ENCODE data around the gene HSPA9. TPM values are rescaled to one million over a fixed set of nuclear protein-coding genes. Genes with fewer than 3 reads are reported as not detected.

Gene HSPA9
- total RNA-seq, 4 donors from 2014 or later = 204 to 252 (median 247) TPM

DNA sequence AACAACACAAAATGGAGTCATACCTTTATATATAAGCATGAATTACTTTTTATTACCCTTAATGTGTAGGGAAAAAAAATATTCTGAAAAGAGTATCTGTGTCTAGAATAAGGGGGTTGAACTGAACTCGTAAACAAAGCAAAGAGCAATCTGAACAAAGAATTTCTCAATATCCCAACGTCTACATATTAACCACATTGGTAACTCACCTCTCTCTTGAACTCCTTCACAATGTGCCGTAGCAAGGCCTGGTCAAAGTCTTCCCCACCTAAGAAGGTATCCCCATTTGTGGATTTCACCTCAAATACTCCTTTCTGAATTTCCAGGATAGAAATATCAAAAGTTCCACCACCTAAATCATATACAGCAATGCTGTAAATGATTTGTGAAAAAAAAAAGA, 8.4 kb downstream of the HSPA9 start:
- H3K9me3 ChIP-seq = no peaks in the 10 kb centered on the region
- no peak for DNase-seq (ENCODE audit: low spot score in 2 of 2)
- no peaks in the 10 kb centered on the region for H3K27me3 ChIP-seq
- H3K4me3 ChIP-seq = no peak overlapping the region
- H3K4me1 ChIP-seq = no peaks in the 10 kb centered on the region
- 85% methylated on average over 3 of the region's 3 CpGs for WGBS
- peaks cover 100% of the 10 kb centered on the region for H3K36me3 ChIP-seq
- TF ChIP-seq CTCF (IDR thresholded peaks at IDR 0.05) = no peak
- TF ChIP-seq POLR2A (IDR thresholded peaks at IDR 0.05) = no peak
- TF ChIP-seq POLR2AphosphoS5 (IDR thresholded peaks at IDR 0.05) = no peak
- no peak for TF ChIP-seq EP300 (IDR thresholded peaks at IDR 0.05)
- H3K27ac ChIP-seq = no peak overlapping the region

GRCh38 chr5:138565100-138565821, 9.9 kb downstream of the HSPA9 start:
- no peaks in the 10 kb centered on the region for H3K9me3 ChIP-seq
- TF ChIP-seq POLR2A (IDR thresholded peaks at IDR 0.05) = no peak
- no peak for TF ChIP-seq CTCF (IDR thresholded peaks at IDR 0.05)
- TF ChIP-seq EP300 (IDR thresholded peaks at IDR 0.05) = no peak
- TF ChIP-seq POLR2AphosphoS5 (IDR thresholded peaks at IDR 0.05) = no peak
- H3K36me3 ChIP-seq = peaks cover 100% of the 10 kb centered on the region
- no peak overlapping the region for H3K27ac ChIP-seq
- no peak for DNase-seq (ENCODE audit: low spot score in 2 of 2)
- H3K4me1 ChIP-seq = peaks cover 7% of the 10 kb centered on the region
- H3K27me3 ChIP-seq = no peaks in the 10 kb centered on the region
- H3K4me3 ChIP-seq = no peak overlapping the region
- WGBS = 84% methylated on average over 7 of the region's 7 CpGs

GRCh38 chr5:138564242-138564641, 11.0 kb downstream of the HSPA9 start:
- peaks cover 100% of the 10 kb centered on the region for H3K36me3 ChIP-seq
- no peak for DNase-seq (ENCODE audit: low spot score in 2 of 2)
- no peak overlapping the region for H3K27ac ChIP-seq
- peaks cover 9% of the 10 kb centered on the region for H3K4me1 ChIP-seq
- no peaks in the 10 kb centered on the region for H3K27me3 ChIP-seq
- 89% methylated on average over 7 of the region's 9 CpGs for WGBS
- no peaks in the 10 kb centered on the region for H3K9me3 ChIP-seq
- no peak overlapping the region for H3K4me3 ChIP-seq
- TF ChIP-seq POLR2AphosphoS5 (IDR thresholded peaks at IDR 0.05) (no peak), POLR2A (IDR thresholded peaks at IDR 0.05) (no peak), EP300 (IDR thresholded peaks at IDR 0.05) (no peak), CTCF (IDR thresholded peaks at IDR 0.05) (no peak)

GRCh38 chr5:138563340-138564118, 11.7 kb downstream of the HSPA9 start:
- Histone ChIP-seq H3K4me3 (no peak overlapping the region), H3K4me1 (peaks cover 12% of the 10 kb centered on the region), H3K9me3 (no peaks in the 10 kb centered on the region), H3K27me3 (no peaks in the 10 kb centered on the region), H3K36me3 (peaks cover 100% of the 10 kb centered on the region), H3K27ac (no peak overlapping the region)
- no peak for DNase-seq (ENCODE audit: low spot score in 2 of 2)
- WGBS = 80% methylated on average over 3 of the region's 3 CpGs
- TF ChIP-seq EP300 (IDR thresholded peaks at IDR 0.05) = no peak
- no peak for TF ChIP-seq POLR2A (IDR thresholded peaks at IDR 0.05)
- TF ChIP-seq CTCF (IDR thresholded peaks at IDR 0.05) = no peak
- no peak for TF ChIP-seq POLR2AphosphoS5 (IDR thresholded peaks at IDR 0.05)

DNA sequence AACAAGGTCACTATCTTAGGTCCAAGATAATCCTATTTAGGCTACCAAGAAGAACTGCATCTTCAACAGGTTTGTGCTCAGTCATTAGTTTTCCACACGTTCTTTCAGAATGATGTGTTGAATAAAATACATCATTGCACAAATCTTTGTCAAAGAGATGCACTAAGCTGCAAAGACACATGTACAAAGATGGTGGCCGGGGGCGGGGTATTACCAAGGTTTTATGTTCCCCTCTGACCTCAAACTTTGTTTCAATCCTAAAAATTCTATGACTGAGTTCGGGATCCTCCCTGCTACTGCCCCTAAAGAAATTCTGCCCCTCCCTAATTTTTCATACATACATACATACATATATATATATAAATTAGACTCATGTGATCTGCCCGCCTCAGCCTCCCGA, 14.2 kb downstream of the HSPA9 start:
- H3K36me3 ChIP-seq = peaks cover 100% of the 10 kb centered on the region
- 96% methylated on average over 6 of the region's 6 CpGs for WGBS
- H3K4me1 ChIP-seq = peaks cover 12% of the 10 kb centered on the region
- TF ChIP-seq POLR2AphosphoS5 (IDR thresholded peaks at IDR 0.05) (no peak), EP300 (IDR thresholded peaks at IDR 0.05) (no peak)
- H3K27me3 ChIP-seq = no peaks in the 10 kb centered on the region
- H3K27ac ChIP-seq = no peak overlapping the region
- no peaks in the 10 kb centered on the region for H3K9me3 ChIP-seq
- DNase-seq (ENCODE audit: low spot score in 2 of 2) = no peak
- H3K4me3 ChIP-seq = no peak overlapping the region
